Glomerular visceral epithelial cell (primary cell): ENCODE results near the gene GOLGA8T.
"Not testable (repeated sequence)": the region's sequence is repeated elsewhere in the genome, so short reads cannot be mapped to it uniquely, and the experiment has no call there.

Source experiments
- DNase-seq: peaks from one replicate; pipeline ENCODE4 v3.0.0-alpha.2; 2016; ENCODE audit errors: extremely low spot score

GOLGA8T gene, protein sequence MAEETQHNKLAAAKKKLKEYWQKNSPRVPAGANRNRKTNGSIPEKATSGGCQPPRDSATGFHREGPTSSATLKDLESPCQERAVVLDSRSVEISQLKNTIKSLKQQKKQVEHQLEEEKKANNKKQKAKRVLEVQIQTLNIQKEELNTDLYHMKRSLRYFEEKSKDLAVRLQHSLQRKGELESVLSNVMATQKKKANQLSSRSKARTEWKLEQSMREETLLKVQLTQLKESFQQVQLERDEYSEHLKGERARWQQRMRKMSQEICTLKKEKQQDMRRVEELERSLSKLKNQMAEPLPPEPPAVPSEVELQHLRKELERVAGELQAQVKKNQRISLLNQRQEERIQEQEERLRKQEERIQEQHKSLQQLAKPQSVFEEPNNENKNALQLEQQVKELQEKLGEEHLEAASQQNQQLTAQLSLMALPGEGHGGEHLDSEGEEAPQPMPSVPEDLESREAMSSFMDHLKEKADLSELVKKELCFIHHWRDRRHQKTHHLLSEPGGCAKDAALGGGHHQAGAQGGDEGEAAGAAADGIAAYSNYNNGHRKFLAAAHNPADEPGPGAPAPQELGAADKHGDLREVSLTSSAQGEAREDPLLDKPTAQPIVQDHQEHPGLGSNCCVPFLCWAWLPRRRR

DNA sequence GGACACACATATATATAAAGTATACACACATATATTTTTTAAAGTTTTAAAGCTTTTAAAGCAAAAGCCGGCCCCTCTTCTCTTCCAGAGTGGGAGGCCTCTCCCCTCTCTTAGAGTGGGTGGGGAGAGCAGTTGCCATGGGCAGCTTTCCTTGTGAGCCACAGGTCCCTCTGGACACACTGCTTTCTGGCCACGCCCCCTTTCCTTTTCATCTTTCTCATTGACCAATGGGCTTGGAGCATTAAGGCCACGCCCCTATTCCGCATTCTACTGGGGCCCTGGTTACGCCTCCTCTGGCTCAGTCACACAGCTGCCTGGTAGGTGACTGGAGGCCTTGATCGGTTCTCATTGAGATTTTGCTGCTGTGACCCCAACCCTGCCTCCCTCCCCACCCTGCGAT is at the start of gene GOLGA8T:
TSS of gene GOLGA8T (plus strand) at position 301 of the 400 bp plus-strand sequence. CDS start at position 399, 98 bp downstream.
- DNase-seq: not testable (repeated sequence)

DNA sequence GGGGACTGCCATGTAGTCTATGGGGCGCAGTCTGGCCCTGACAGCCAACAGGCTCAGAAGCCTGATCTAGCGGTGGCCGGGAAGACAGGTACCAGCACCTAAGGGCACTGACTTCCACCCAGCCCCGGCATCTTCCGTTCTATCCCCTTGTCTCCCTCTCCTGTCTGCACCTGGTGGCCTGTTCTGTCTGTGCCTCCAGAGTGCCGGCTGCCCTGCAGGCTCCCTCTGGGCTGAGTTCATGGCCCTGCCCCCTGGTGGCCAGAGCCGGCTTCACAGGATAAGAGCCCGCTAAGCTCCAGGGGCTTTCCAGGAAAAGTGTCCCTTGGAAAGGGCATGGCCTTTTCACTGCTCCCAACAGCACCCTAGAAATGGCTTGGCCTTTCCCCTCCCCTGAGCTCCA is 37.0 kb upstream of the GOLGA8T start:
- not testable (repeated sequence) for DNase-seq

DNA sequence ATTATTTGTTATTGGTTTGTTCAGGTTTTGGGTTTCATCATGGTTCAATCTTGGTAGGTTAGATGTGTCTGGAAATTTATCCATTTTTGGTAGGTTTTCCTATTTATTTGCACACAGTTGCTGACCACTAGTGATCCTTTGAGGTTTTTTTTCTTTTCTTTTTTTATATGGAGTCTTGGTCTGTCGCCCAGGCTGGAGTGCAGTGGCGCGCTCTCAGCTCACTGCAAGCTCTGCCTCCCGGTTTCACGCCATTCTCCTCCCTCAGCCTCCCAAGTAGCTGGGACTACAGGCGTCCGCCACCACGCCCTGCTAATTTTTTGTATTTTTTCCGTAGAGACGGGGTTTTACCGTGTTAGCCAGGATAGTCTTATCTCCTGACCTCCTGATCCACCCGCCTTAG is 32.0 kb upstream of the GOLGA8T start:
- not testable (repeated sequence) for DNase-seq

DNA sequence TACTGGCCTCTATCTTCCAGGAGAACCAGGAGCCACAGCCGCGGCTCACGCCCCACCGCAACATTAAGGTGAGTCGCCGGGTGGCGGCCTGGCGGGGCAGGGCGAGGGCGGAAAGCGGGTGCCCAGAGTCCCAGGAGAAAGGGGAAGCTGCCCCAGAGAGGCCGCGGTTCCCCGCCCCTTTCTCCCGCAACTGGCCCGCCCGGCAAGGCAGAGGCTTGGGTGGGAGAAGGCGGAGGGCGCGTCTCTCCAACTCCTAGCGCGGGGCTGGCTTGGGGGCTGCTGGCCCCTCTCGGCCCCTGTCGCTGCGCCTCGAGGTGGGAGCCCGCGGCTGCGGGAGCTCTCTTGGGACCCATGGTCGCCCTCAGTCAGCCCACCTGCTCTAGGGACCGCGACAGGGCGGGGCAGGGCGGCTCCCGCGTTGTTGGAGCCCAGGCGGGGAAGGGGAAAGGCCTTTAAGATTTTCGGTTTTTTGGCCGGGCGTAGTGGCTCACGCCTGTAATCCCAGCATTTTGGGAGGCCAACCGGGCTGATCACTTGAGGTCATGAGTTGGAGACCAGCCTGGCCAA is 30.8 kb upstream of the GOLGA8T start:
- DNase-seq: not testable (repeated sequence)

DNA sequence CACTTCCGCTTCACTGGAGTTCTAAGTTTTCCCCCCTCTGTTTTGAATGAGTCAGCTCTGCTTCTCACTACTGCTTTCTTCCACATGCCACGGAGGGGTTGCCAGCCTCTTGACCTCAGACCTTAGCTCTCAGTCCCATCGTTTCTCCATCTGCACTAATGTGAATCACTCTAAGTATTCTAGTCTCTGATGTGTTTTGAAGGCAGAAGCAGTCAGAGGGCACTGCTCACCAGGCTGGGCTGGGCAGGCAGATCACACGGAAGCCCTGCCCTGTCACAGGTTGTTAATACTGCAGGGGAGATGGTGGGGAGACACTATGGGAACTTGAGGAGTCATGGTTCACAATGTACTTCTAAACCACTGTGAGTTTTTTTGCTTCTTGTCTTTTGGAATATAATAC is 24.3 kb upstream of the GOLGA8T start:
- not testable (repeated sequence) for DNase-seq

DNA sequence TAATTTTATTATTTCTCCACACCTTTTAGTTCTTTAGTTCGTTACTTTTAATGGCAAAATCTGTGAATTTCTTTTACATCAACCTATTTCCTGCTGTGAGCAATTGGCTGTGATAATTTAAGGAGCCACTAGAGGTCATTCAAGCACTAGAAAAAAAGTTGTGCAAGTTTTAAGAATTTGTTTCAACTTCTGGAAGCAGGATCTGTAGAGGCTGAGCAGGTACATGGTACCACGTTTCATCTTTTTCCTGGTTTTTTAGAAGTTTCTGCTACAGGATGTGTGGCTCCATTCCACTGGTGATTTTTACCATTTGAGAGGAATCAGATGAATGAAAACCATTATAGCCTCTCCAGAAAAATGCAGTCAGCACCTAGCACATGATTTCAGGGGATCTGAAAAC is 4.8 kb upstream of the GOLGA8T start:
- DNase-seq: peak; percentile 0

DNA sequence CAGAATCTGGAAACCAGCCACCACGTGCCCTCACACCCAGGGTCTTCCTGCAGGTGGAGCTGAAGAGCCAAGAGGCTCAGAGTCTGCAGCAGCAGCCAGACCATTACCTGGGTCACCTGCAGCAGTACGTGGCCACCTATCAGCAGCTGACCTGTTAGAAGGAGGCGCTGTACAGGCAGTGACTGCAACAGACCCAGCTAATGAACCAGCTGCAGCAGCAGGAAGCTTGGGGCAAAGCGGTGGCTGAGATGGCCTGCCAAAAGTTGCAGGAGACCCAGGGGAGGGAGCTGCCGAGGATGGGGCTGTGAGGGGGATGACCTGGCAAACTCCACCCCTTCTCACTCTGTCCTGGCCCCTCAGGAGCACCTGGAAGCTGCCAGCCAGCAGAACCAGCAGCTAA is 8.4 kb downstream of the GOLGA8T start:
- not testable (repeated sequence) for DNase-seq

DNA sequence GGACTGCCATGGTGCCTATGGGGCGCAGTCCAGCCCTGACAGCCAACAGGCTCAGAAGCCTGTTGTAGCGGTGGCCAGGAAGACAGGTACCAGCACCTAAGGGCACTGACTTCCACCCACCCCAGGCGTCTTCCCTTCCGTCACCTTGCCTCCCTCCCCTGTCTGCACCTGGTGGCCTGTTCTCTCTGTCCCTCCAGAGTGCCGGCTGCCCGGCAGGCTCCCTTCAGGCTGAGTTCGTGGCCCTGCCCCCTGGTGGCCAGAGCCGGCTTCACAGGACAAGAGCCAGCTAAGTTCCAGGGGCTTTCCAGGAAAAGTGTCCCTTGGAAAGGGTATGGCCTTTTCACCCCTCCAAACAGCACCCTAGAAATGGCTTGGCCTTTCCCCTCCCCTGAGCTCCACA is 15.0 kb downstream of the GOLGA8T start:
- DNase-seq: not testable (repeated sequence)

DNA sequence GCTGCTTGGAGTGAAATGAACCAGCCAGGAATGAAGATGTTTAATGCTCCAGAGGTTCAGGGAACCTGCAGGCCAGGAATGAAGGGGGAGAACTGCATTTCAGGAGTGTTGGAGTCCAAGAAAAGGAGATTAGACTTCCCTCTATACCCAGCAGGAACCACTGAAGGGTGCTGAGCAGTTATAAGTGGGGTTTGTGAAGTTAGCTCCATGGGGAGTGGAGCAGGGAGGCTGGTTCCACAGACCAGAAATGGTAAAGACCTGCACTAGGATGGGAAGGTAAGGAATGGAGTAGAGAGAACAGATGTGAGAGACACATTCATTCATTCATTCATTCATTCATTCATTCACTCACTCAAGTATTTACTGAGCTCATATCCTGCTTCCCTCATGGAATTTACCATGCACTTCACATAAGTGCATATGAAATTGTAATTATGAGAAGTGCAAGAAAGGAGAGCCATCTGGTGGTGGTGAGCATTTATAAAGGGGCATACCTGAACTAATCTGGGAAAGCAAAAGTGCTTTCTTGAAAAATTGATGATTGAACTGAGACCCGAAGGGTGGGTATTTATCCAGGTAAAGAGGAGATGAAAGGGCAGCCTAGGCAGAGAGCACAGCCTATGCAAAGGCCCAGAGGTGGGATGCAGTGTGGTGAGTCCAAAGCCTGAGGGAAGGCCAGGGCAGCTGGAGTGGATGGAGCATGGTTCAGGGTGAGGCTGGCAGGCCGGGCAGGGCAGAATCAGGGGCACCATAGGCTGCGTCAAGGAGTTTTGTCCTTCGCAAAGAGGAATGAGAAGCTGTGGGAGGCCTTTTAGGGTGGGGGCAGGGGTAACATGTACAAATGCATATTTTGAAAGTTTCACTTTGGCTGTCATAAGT is 27.9 kb downstream of the GOLGA8T start:
- DNase-seq: not testable (repeated sequence)

DNA sequence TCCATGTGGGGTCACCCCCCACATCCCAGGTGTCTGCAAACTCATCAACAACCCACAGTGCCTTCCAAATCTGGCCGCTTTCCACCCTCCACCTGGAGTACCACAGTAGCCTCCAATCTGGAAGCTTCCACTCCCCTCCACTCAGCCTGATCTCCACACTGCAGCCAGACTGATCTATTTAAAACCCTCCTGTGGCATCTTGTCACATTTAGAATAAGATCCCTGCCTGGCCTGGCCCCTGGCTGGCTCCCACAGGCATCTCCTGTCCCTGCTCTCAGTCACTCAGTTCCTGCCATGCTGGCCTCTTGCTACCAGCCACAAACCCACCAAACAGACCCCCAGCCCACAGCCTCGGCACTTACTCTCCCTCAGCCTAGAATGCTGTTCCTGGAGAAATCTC is 28.9 kb downstream of the GOLGA8T start:
- not testable (repeated sequence) for DNase-seq

DNA sequence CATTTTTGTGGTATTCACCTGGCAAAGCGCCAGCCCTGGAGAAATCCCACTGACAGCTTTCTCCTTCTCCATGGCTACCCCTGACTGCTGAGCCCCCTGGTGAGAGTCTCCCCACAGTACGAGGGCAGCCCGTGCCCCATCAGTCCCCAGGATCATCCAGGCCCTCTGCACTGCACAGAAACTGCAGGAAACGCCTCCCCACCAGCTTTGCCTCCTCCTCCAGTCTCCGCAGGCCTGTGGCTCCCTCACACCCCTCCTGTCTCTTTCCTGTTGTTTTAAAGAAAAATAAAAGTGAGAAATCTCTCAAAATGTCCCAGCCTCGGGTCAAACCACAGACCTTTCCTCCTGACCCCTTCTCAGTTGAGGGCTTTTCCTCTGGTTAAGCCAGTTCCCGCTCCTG is 29.4 kb downstream of the GOLGA8T start:
- DNase-seq: not testable (repeated sequence)

DNA sequence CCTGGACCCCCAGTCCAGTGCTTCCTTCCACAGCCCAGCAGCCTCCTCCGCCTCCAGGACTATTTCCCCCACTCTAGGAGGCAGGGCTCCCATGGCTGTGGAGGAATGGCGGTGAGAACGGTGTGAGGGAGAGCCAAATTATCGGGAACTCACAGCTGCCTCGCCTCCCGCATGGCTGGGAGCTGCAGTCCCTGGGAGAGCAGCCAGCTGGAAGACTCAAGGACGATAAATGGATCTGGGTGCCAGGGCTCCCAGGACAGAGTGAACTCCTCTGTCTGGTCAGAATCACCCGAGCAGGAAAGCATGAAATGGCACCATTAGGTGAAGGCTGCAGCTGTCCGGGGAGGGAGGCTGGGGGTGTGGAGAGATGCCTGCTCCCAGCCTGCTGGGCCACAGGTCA is 32.6 kb downstream of the GOLGA8T start:
- DNase-seq: not testable (repeated sequence)

DNA sequence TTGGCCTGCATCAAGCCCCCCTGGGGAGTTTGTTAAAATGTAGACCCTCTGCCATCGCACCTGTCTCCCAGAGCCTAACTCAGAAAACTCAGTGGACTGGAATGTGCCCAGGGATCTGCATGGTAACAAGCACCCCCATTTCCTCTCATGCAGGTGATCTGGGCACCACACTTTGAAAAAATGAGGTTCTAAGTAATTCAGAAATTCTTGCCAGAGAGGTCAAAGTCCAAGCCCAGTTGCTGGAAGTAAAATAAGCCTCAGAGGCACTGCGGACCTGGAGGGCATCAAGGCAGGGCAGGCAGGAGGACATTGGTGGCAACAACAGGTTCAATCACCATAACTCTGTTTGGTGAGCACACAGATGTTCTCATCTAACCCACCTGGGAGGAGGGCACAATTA is 33.0 kb downstream of the GOLGA8T start:
- not testable (repeated sequence) for DNase-seq

DNA sequence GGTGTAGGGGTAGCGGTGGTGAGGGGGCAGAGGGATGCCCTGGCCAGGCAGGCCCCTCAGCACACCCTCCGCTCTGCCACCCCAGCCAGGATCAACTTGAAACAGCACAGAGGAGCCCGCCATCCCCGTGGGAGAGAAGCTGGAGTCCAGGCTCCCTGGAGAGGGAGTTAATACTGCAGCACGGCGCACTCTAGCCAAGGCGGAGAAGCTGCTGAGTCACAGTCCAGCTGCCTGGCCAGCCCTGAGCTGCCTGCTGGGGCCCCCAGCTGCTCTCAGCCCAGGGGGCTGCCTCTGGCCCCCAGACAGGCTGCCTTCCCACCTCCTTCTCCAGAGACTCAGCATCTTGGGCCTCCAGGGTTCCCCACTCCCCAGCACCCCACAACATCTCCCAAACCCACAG is 36.6 kb downstream of the GOLGA8T start:
- not testable (repeated sequence) for DNase-seq

DNA sequence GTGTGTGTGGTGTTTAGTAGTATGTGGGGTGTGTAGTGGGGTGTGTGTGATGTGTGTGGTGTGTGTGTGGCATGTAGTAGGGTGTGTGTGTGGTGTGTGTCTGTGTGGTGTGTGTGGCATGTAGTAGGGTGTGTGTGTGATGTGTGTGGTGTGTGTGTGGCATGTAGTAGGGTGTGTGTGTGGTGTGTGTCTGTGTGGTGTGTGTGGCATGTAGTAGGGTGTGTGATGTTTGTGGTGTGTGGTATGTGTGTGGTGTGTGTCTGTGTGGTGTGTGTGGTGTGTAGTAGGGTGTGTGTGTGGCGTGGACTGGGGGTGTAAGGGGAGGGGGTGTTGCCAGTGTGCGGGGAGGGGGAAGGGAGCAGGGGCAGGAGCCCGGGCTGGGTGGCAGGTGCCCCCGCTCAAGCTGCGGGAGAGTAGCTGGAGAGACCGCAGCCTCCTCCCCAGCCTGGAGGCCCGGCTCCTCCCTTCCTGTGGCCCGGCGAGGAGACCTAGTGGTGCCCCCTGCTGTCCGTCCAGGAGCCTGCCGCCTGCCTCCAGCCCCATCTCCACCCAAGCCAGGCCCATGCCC is 38.3 kb downstream of the GOLGA8T start:
- peak; percentile 4 for DNase-seq

DNA sequence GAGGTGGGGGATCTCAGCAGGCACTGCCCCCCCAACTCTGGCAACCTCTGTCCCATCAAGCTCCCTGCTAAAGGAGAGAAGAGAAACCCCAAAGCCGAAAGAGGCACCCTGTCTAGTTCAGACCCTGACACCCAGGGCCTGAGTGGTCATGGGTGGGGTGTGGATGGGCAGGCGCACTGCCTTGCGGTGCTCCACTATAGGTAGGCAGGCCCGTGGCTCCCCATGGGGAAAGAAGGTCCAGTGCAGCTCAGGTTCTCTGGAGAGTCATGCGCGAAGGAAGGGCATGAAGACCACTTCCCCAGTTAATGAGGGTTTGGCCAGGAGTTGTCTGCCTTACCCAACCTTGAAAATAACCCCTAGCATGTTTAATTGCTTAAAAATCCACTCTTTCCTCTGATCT is 40.4 kb downstream of the GOLGA8T start:
- not testable (repeated sequence) for DNase-seq

DNA sequence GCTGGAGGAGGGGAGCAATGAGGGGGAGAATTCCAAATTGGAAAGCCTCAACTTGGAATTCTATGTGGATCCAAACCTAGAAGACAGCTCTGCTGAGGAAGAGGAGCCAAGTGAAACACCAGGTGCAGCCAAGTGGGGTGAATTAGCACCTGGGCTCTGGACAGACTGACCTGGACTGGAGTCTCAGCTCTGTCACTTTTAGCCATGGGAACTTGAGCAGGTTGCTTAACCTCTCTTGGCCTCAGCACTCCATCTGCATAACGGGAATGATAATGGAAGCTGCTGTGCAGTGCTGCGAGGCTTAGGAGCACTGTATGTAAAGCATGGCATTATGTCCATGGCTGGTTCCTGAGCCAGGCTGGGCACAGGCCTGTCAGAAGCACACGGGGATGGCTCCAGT is 41.8 kb downstream of the GOLGA8T start:
- DNase-seq: not testable (repeated sequence)

DNA sequence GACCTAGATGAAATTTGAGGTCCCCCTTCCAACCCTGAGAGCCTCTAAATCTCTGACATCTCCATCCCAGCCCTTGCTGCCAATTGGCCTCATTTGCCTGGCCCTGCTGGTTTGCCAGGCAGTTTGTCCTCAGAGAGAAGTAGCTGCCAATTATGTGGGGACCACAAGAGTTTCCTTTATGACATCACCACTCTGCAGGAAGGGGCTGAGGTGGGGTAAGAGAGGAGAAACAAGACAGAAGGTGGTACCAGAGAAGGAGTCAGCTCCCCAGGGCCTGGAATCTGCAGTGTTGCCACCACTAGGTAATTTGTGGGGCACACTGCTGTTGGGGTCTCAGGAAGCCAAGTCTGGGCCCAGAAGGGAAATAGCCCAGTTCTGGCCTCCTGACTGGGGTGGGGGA is 45.0 kb downstream of the GOLGA8T start:
- DNase-seq: not testable (repeated sequence)

DNA sequence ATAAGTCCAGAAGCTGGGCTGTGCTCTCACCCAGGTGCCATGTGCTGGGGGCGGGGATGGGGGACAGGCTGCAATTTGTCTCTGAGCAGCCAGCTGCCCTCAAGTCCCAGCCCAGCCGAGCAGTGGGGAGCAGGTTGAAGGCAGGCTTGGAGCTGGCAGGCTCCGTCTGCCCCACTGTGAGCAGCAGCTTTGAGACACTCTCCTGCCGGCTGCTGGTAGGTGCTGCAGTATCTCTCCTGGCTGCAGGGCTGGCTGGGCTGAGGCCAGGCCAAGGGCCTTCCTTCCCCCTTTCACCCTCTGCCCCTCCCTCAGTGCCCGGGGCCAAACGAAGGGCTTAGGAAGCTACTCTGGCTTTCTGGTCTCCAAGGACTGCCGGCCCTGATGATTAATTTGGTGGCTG is 50.6 kb downstream of the GOLGA8T start:
- DNase-seq: not testable (repeated sequence)

DNA sequence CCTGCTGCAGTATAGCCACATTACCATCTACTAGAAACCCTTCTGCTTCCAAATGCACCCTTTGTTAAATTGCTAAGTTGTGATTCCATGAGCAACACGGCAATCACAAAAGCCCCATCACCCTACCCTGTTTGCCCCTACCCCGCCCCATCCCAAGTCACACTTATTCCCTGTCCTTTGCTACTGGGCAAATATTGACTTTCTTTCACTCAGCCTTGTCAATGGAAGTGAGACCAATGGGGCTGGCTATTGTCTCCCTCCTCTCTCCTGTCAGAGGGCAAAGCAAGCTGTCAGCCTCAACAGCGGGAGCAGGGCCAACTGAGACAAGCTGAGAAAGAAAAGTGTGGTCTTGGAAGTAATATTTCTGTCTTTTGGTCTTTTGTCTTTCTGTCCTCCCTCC is 52.6 kb downstream of the GOLGA8T start:
- DNase-seq: not testable (repeated sequence)

DNA sequence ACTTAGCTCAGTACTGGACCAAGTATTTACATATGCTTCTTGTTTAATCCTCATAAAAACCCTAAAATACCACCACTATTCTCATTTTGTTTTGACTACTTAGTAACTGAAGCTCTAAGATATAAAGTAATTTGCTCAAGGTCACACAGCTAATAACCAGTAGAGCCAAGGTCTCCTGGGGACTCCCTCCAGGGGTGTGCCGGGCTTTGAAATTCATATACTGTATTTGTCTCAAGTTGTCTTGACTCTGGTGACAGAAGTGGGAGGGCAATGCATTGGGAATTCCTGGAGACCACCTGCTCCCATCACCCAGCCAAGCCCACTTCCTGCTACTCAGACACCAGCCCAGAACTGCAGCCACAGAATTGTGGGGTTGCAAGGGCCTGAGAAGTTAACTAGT is 54.9 kb downstream of the GOLGA8T start:
- not testable (repeated sequence) for DNase-seq
